ENCODE data around the gene PGAP1. TPM values are rescaled to one million over a fixed set of nuclear protein-coding genes. Genes with fewer than 3 reads are reported as not detected.

The PGAP1 gene
- polyA plus RNA-seq, 1 of the 3 experiments (the other 2 are of a cell fraction), result 3.4 TPM

GRCh38 chr2:196968516-196968915 is 42.0 kb upstream of the PGAP1 start:
- CTCF ChIA-PET, result interaction anchor here (1.4 kb wide), 1 partner anchor 12 kb away, joined by 5 read pairs; no protein-coding TSS in a partner anchor
- no peaks in the 10 kb centered on the region for H3K4me1 ChIP-seq (ENCODE audit: control insufficient read depth in 1 of 2, insufficient read depth in 2 of 2, low read depth in 1 of 2, low read length in 1 of 2)
- POLR2A ChIA-PET, result no interaction called here
- WGBS (ENCODE audit: low lambda C conversion rate), result 94% methylated on average over 1 of the region's 1 CpG
- H3K27me3 ChIP-seq (ENCODE audit: insufficient read depth), result no peaks in the 10 kb centered on the region
- no peak overlapping the region for H3K9ac ChIP-seq
- no peak overlapping the region for H3K27ac ChIP-seq (ENCODE audit: low read depth in 2 of 2, low read length in 1 of 2)
- H3K9me3 ChIP-seq, result no peaks in the 10 kb centered on the region; the same call in 1 of the 2 replicates
- H4K20me1 ChIP-seq (ENCODE audit: insufficient read depth), result no peaks in the 10 kb centered on the region
- H3F3A ChIP-seq (replicated peaks; ENCODE audit: insufficient read depth), result no peaks in the 10 kb centered on the region
- H2AFZ ChIP-seq (ENCODE audit: low read depth), result no peak overlapping the region
- no peak overlapping the region for H3K4me2 ChIP-seq
- no peak overlapping the region for H3K4me3 ChIP-seq (ENCODE audit: low read depth in 2 of 2, low read length in 1 of 2)
- TF ChIP-seq MXI1 (IDR thresholded peaks at IDR 0.05; ENCODE audit: low read depth, low read length), result no peak
- no peak for TF ChIP-seq CTCF (IDR thresholded peaks at IDR 0.05)
- no peak for TF ChIP-seq RFX5 (IDR thresholded peaks at IDR 0.05; ENCODE audit: low read length)
- no peak for TF ChIP-seq SIN3A (IDR thresholded peaks at IDR 0.05; ENCODE audit: borderline replicate concordance, low read depth, low read length)
- no peak for TF ChIP-seq IRF3 (IDR thresholded peaks at IDR 0.05; ENCODE audit: low read depth, low read length)
- TF ChIP-seq TEAD4 (IDR thresholded peaks at IDR 0.05; ENCODE audit: borderline replicate concordance, insufficient read depth), result no peak
- TF ChIP-seq EP300 (IDR thresholded peaks at IDR 0.05; ENCODE audit: borderline replicate concordance in 1 of 2, low read depth in 1 of 2, low read length in 1 of 2), result no peak
- no peak for TF ChIP-seq POLR2AphosphoS5 (IDR thresholded peaks at IDR 0.05; ENCODE audit: low read depth, low read length)
- TF ChIP-seq FOXM1 (IDR thresholded peaks at IDR 0.05; ENCODE audit: low read depth), result no peak
- TF ChIP-seq RAD21 (IDR thresholded peaks at IDR 0.05; ENCODE audit: low read length), result no peak
- no peak for TF ChIP-seq GABPA (IDR thresholded peaks at IDR 0.05; ENCODE audit: low read depth)
- no peak for TF ChIP-seq RXRA (IDR thresholded peaks at IDR 0.05; ENCODE audit: borderline replicate concordance, low read depth)
- no peak for TF ChIP-seq MEF2A (IDR thresholded peaks at IDR 0.05; ENCODE audit: borderline replicate concordance, low read depth)
- TF ChIP-seq EZH2phosphoT487 (IDR thresholded peaks at IDR 0.05; ENCODE audit: borderline replicate concordance, low read depth), result no peak
- no peak for TF ChIP-seq NRF1 (IDR thresholded peaks at IDR 0.05; ENCODE audit: low read depth, low read length)
- TF ChIP-seq ELF1 (IDR thresholded peaks at IDR 0.05), result no peak
- no peak for TF ChIP-seq GATA2 (CRISPR knock-in tag; IDR thresholded peaks at IDR 0.05)
- TF ChIP-seq ZBTB33 (IDR thresholded peaks at IDR 0.05; ENCODE audit: borderline replicate concordance, low read depth), result no peak
- TF ChIP-seq YY1 (IDR thresholded peaks at IDR 0.05; ENCODE audit: low read depth), result no peak
- H3K36me3 ChIP-seq (replicated peaks in 1 of 2; ENCODE audit: control insufficient read depth in 1 of 2, insufficient read depth in 2 of 2, low read length in 1 of 2), result no peaks in the 10 kb centered on the region
- no peaks in the 10 kb centered on the region for H3K79me2 ChIP-seq (ENCODE audit: insufficient read depth)
- no peaks in the 10 kb centered on the region for H3K9me2 ChIP-seq
- no peak for DNase-seq
